Activated T-helper 17 cell treated with anti-CD3 and anti-CD28 coated beads, Interleukin-2, amount 50 U/mL, for 72 hours (primary cell): ENCODE data around the gene NCOA1. TPM values are rescaled to one million over a fixed set of nuclear protein-coding genes. Genes with fewer than 3 reads are reported as not detected.
"Not testable (repeated sequence)": the region's sequence is repeated elsewhere in the genome, so short reads cannot be mapped to it uniquely, and the experiment has no call there.

Experiments
- ATAC-seq: fragments of 150-1000 bp; cut with Tn5 transposase; replicated peaks from 2 replicates; pipeline ENCODE4 v1.10.0; 2021; ENCODE audit warnings: mild to moderate bottlenecking, moderate library complexity
- H3K27ac Mint-ChIP-seq: one replicate; pipeline ENCODE4 v1.8.0; 2022; ENCODE audit warnings: mixed read lengths
- H3K27me3 Mint-ChIP-seq: one replicate; pipeline ENCODE4 v1.8.0; 2022; ENCODE audit warnings: mixed read lengths
- H3K36me3 Mint-ChIP-seq: one replicate; pipeline ENCODE4 v1.8.0; 2022; ENCODE audit warnings: low read depth, mild to moderate bottlenecking, mixed read lengths
- H3K4me1 Mint-ChIP-seq: one replicate; pipeline ENCODE4 v1.8.0; 2022; ENCODE audit warnings: mixed read lengths
- H3K4me3 Mint-ChIP-seq: one replicate; pipeline ENCODE4 v1.8.0; 2022; ENCODE audit warnings: mild to moderate bottlenecking, mixed read lengths
- H3K9me3 Mint-ChIP-seq: one replicate; pipeline ENCODE4 v1.8.0; 2022; ENCODE audit warnings: mixed read lengths
- total RNA-seq, 2 donors: library from RNA; stranded (reverse); gene quantifications; one replicate each; pipeline ENCODE4 v1.2.3, GENCODE V29; 2022

The NCOA1 gene
- total RNA-seq, 2 donors from 2014 or later: 27.5 to 29.7 TPM

GRCh38 chr2:24579053-24579803 is 88.2 kb downstream of the NCOA1 start:
- peak; percentile 72 for ATAC-seq
- Mint-ChIP-seq H3K4me1 (peaks cover 48% of the 10 kb centered on the region), H3K27me3 (no peaks in the 10 kb centered on the region), H3K9me3 (no peaks in the 10 kb centered on the region), H3K27ac (peak overlapping the region; percentile 95), H3K4me3 (peak overlapping the region; percentile 65), H3K36me3 (peaks cover 28% of the 10 kb centered on the region)

GRCh38 chr2:24580561-24580960 is 89.5 kb downstream of the NCOA1 start:
- no peaks in the 10 kb centered on the region for H3K9me3 Mint-ChIP-seq
- peak overlapping the region; percentile 65 for H3K4me3 Mint-ChIP-seq
- no peak for ATAC-seq
- peaks cover 23% of the 10 kb centered on the region for H3K36me3 Mint-ChIP-seq
- H3K27ac Mint-ChIP-seq: peak overlapping the region; percentile 95
- H3K4me1 Mint-ChIP-seq: peaks cover 48% of the 10 kb centered on the region
- no peaks in the 10 kb centered on the region for H3K27me3 Mint-ChIP-seq

GRCh38 chr2:24581971-24582370 is 90.9 kb downstream of the NCOA1 start:
- Mint-ChIP-seq H3K27ac (peak overlapping the region; percentile 95), H3K4me1 (peaks cover 47% of the 10 kb centered on the region), H3K36me3 (peaks cover 24% of the 10 kb centered on the region)
- H3K27me3 Mint-ChIP-seq, H3K9me3 Mint-ChIP-seq, H3K4me3 Mint-ChIP-seq, ATAC-seq: not testable (repeated sequence)

GRCh38 chr2:24586955-24587354 is 95.9 kb downstream of the NCOA1 start:
- H3K4me1 Mint-ChIP-seq: peaks cover 25% of the 10 kb centered on the region
- peak overlapping the region; percentile 61 for H3K4me3 Mint-ChIP-seq
- H3K9me3 Mint-ChIP-seq: peaks cover 3% of the 10 kb centered on the region
- peaks cover 24% of the 10 kb centered on the region for H3K36me3 Mint-ChIP-seq
- peak; percentile 97 for ATAC-seq
- H3K27ac Mint-ChIP-seq: peak overlapping the region; percentile 81
- H3K27me3 Mint-ChIP-seq: no peaks in the 10 kb centered on the region

- no peak for ATAC-seq
- Mint-ChIP-seq H3K36me3 (peaks cover 24% of the 10 kb centered on the region), H3K27ac (no peak overlapping the region), H3K4me3 (no peak overlapping the region), H3K27me3 (no peaks in the 10 kb centered on the region), H3K4me1 (peaks cover 28% of the 10 kb centered on the region), H3K9me3 (peaks cover 3% of the 10 kb centered on the region)
Measured at GRCh38 chr2:24588294-24588693, 97.2 kb downstream of the NCOA1 start.

GRCh38 chr2:24592441-24593100 is 101.5 kb downstream of the NCOA1 start:
- Mint-ChIP-seq H3K9me3 (peaks cover 3% of the 10 kb centered on the region), H3K27ac (no peak overlapping the region), H3K36me3 (peaks cover 9% of the 10 kb centered on the region), H3K4me3 (no peak overlapping the region), H3K4me1 (peaks cover 17% of the 10 kb centered on the region), H3K27me3 (no peaks in the 10 kb centered on the region)
- no peak for ATAC-seq

- H3K4me1 Mint-ChIP-seq: peaks cover 17% of the 10 kb centered on the region
- H3K27me3 Mint-ChIP-seq: no peaks in the 10 kb centered on the region
- H3K36me3 Mint-ChIP-seq: no peaks in the 10 kb centered on the region
- no peaks in the 10 kb centered on the region for H3K9me3 Mint-ChIP-seq
- H3K4me3 Mint-ChIP-seq: no peak overlapping the region
- ATAC-seq: no peak
- no peak overlapping the region for H3K27ac Mint-ChIP-seq
Measured at GRCh38 chr2:24594283-24594682, 103.2 kb downstream of the NCOA1 start.

- Mint-ChIP-seq H3K36me3 (no peaks in the 10 kb centered on the region), H3K27ac (peak overlapping the region; percentile 21)
Measured at GRCh38 chr2:24597181-24597870, 106.3 kb downstream of the NCOA1 start.

GRCh38 chr2:24600140-24600539 is 109.1 kb downstream of the NCOA1 start:
- ATAC-seq, H3K27ac Mint-ChIP-seq, H3K36me3 Mint-ChIP-seq, H3K4me3 Mint-ChIP-seq, H3K27me3 Mint-ChIP-seq, H3K9me3 Mint-ChIP-seq: not testable (repeated sequence)
- peaks cover 16% of the 10 kb centered on the region for H3K4me1 Mint-ChIP-seq

More at GRCh38 chr2:24597181-24597870, 106.3 kb downstream of the NCOA1 start:
- no peak overlapping the region for H3K4me3 Mint-ChIP-seq
- no peaks in the 10 kb centered on the region for H3K27me3 Mint-ChIP-seq
- H3K9me3 Mint-ChIP-seq: no peaks in the 10 kb centered on the region
- peaks cover 14% of the 10 kb centered on the region for H3K4me1 Mint-ChIP-seq
- no peak for ATAC-seq

GRCh38 chr2:24611631-24612030 is 120.6 kb downstream of the NCOA1 start:
- H3K4me1 Mint-ChIP-seq: peaks cover 12% of the 10 kb centered on the region
- peaks cover 11% of the 10 kb centered on the region for H3K36me3 Mint-ChIP-seq
- H3K27me3 Mint-ChIP-seq: no peaks in the 10 kb centered on the region
- ATAC-seq: no peak
- no peak overlapping the region for H3K27ac Mint-ChIP-seq
- H3K4me3 Mint-ChIP-seq: no peak overlapping the region
- H3K9me3 Mint-ChIP-seq: no peaks in the 10 kb centered on the region

GRCh38 chr2:24613154-24613814 is 122.2 kb downstream of the NCOA1 start:
- peaks cover 6% of the 10 kb centered on the region for H3K36me3 Mint-ChIP-seq

GRCh38 chr2:24616616-24617015 is 125.6 kb downstream of the NCOA1 start:
- Mint-ChIP-seq H3K4me1 (peaks cover 12% of the 10 kb centered on the region), H3K27me3 (no peaks in the 10 kb centered on the region), H3K27ac (no peak overlapping the region), H3K4me3 (no peak overlapping the region), H3K9me3 (no peaks in the 10 kb centered on the region), H3K36me3 (peaks cover 6% of the 10 kb centered on the region)
- no peak for ATAC-seq

More at GRCh38 chr2:24613154-24613814, 122.2 kb downstream of the NCOA1 start:
- H3K4me3 Mint-ChIP-seq: no peak overlapping the region
- no peaks in the 10 kb centered on the region for H3K9me3 Mint-ChIP-seq
- H3K27ac Mint-ChIP-seq: peak overlapping the region; percentile 76
- H3K27me3 Mint-ChIP-seq: no peaks in the 10 kb centered on the region
- H3K4me1 Mint-ChIP-seq: peaks cover 12% of the 10 kb centered on the region
- ATAC-seq: peak; percentile 81

GRCh38 chr2:24617424-24617823 is 126.4 kb downstream of the NCOA1 start:
- Mint-ChIP-seq H3K27me3 (no peaks in the 10 kb centered on the region), H3K4me3 (no peak overlapping the region), H3K27ac (no peak overlapping the region), H3K4me1 (peaks cover 9% of the 10 kb centered on the region), H3K36me3 (peaks cover 1% of the 10 kb centered on the region), H3K9me3 (no peaks in the 10 kb centered on the region)
- ATAC-seq: no peak

GRCh38 chr2:24618144-24618543 is 127.1 kb downstream of the NCOA1 start:
- H3K27me3 Mint-ChIP-seq: no peaks in the 10 kb centered on the region
- H3K27ac Mint-ChIP-seq: no peak overlapping the region
- peaks cover 8% of the 10 kb centered on the region for H3K4me1 Mint-ChIP-seq

More at GRCh38 chr2:24618144-24618543, 127.1 kb downstream of the NCOA1 start:
- ATAC-seq: no peak
- H3K9me3 Mint-ChIP-seq: no peaks in the 10 kb centered on the region
- no peak overlapping the region for H3K4me3 Mint-ChIP-seq
- H3K36me3 Mint-ChIP-seq: no peaks in the 10 kb centered on the region
